Transverse colon (tissue), 4 donors: ENCODE measurements around the gene ARL16. TPM values are rescaled to one million over a fixed set of nuclear protein-coding genes. Genes with fewer than 3 reads are reported as not detected.

ENCODE experiments used
- DNase-seq: peaks from one replicate; pipeline ENCODE4 v3.0.0-alpha.2; 2019
- H3K27ac ChIP-seq, 4 donors: fragments of 200-600 bp; sonication (generic); 2 replicates each; pipeline ENCODE4 v1.5.1; 2016 to 2018; ENCODE audit warnings: inconsistent platforms in 4 of 4
- H3K27me3 ChIP-seq: fragments of 200-600 bp; sonication (generic); 2 replicates; pipeline ENCODE4 v1.5.1; 2017; ENCODE audit warnings: inconsistent platforms
- H3K36me3 ChIP-seq, 4 donors: fragments of 200-600 bp; sonication (generic); 2 replicates each; pipeline ENCODE4 v1.5.1; 2017 to 2019; ENCODE audit warnings: inconsistent platforms in 4 of 4
- H3K4me1 ChIP-seq, 4 donors: fragments of 200-600 bp; sonication (generic); 2 replicates each; pipeline ENCODE4 v1.5.1; 2017 to 2020; ENCODE audit warnings: inconsistent platforms in 4 of 4
- H3K4me3 ChIP-seq, 4 donors: fragments of 200-600 bp; sonication (generic); 1 replicate in 1 of 4; 2 replicates in 3 of 4; pipeline versions ENCODE4 v1.5.1 to v1.6.1; 2017 to 2019; ENCODE audit warnings: inconsistent platforms in 4 of 4
- H3K9me3 ChIP-seq, 2 donors: fragments of 200-600 bp; sonication (generic); 2 replicates each; pipeline ENCODE4 v1.5.1; 2017 to 2019; ENCODE audit warnings: inconsistent platforms in 2 of 2
- EP300 ChIP-seq: sonication (generic); formaldehyde crosslinking; IDR thresholded peaks from one replicate; pipeline ENCODE4 v1.6.1; 2017; ENCODE audit warnings: antibody characterized with exemption, low read depth
- POLR2A ChIP-seq: fragments of 450-650 bp; IDR thresholded peaks from one replicate; pipeline ENCODE4 v1.6.1; 2016; ENCODE audit warnings: antibody characterized with exemption, mild to moderate bottlenecking, moderate library complexity
- POLR2AphosphoS5 ChIP-seq, 3 donors: sonication (generic); formaldehyde crosslinking; IDR thresholded peaks; one replicate each; pipeline ENCODE4 v1.6.1; 2016; ENCODE audit warnings: antibody characterized with exemption in 3 of 3
- WGBS, 2 donors: methylation state at CpG; one replicate each; pipeline ENCODE4 v1.1.5; 2018; ENCODE audit warnings: low coverage in 1 of 2; 5-methylcytosine and 5-hydroxymethylcytosine counted together
- in situ Hi-C, 4 donors: fragments of 200-750 bp; cut with MboI; loops; one replicate each; pipeline versions ENCODE4 v1.15.0 to v1.15.1; 2017; ENCODE audit warnings: low sequenced_read_pairs in 3 of 4, low pct_ligation_motif_present in 1 of 4, low pct_unique_long_range_greater_than_20kb in 1 of 4
- intact Hi-C: fragments of 100-400 bp; cut with DNase I; formaldehyde crosslinking; loops from one replicate; pipeline ENCODE4 v1.15.1; 2023; ENCODE audit warnings: low total_unique reads
- total RNA-seq, 4 donors: library from RNA; depleted of rRNA; stranded (reverse); fragments of >200 nt; gene quantifications; one replicate each; pipeline ENCODE4 v1.1.0, GENCODE V29; 2016
- TF ChIP-seq, protein P1 (sequence below), 5 experiments: fragments of 200-600 bp in 3 of 5; fragments of 450-650 bp in 2 of 5; sonication (generic) in 3 of 5; IDR thresholded peaks; 1 replicate in 2 of 5; 2 replicates in 3 of 5; pipeline ENCODE4 v1.5.1; 2016 to 2017; ENCODE audit warnings: antibody characterized with exemption in 5 of 5, inconsistent platforms in 3 of 5, mild to moderate bottlenecking in 2 of 5, moderate library complexity in 1 of 5

The ARL16 gene
- total RNA-seq, 4 donors from 2014 or later, result 16.3 to 52.0 (median 33.1) TPM

DNA sequence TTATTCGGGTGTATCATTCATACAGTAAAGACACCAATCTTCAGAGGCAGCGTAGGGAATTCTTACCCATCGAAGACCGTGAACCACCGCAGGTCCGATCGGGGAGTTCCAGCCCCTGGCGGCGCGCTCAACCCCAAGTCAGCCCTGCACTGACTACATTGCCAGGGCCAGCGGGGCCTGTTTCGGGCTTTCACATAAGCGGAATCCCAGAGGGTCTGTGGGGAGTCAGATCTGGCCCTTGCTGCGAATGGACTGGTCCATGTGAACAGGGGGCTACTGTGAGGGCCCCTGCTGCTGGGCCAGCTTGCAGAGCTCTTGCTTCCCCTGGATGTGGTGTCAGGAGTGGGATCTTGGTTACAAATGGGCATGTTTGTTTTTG, 34.9 kb downstream of the ARL16 start:
- H3K36me3 ChIP-seq, result no peaks in the 10 kb centered on the region
- peaks cover 50% of the 10 kb centered on the region for H3K27me3 ChIP-seq
- H3K9me3 ChIP-seq, result peaks cover 0 to 4% of the 10 kb centered on the region in 2 donors
- H3K4me1 ChIP-seq, result no peaks in the 10 kb centered on the region
- 92% methylated on average over 11 of the region's 14 CpGs; no CpG with 5 or more reads in 1 of the 2 donors for WGBS, 2 donors
- no peak for DNase-seq
- H3K4me3 ChIP-seq, result no peak overlapping the region
- in situ Hi-C loops (no loop called here), intact Hi-C loops (no loop called here)
- H3K27ac ChIP-seq, result no peak overlapping the region
- TF ChIP-seq POLR2AphosphoS5 (IDR thresholded peaks at IDR 0.05) (no peak), EP300 (no peak), POLR2A (no peak)
- TF ChIP-seq, protein P1, sequence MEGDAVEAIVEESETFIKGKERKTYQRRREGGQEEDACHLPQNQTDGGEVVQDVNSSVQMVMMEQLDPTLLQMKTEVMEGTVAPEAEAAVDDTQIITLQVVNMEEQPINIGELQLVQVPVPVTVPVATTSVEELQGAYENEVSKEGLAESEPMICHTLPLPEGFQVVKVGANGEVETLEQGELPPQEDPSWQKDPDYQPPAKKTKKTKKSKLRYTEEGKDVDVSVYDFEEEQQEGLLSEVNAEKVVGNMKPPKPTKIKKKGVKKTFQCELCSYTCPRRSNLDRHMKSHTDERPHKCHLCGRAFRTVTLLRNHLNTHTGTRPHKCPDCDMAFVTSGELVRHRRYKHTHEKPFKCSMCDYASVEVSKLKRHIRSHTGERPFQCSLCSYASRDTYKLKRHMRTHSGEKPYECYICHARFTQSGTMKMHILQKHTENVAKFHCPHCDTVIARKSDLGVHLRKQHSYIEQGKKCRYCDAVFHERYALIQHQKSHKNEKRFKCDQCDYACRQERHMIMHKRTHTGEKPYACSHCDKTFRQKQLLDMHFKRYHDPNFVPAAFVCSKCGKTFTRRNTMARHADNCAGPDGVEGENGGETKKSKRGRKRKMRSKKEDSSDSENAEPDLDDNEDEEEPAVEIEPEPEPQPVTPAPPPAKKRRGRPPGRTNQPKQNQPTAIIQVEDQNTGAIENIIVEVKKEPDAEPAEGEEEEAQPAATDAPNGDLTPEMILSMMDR (IDR thresholded peaks at IDR 0.05), result no peak

DNA sequence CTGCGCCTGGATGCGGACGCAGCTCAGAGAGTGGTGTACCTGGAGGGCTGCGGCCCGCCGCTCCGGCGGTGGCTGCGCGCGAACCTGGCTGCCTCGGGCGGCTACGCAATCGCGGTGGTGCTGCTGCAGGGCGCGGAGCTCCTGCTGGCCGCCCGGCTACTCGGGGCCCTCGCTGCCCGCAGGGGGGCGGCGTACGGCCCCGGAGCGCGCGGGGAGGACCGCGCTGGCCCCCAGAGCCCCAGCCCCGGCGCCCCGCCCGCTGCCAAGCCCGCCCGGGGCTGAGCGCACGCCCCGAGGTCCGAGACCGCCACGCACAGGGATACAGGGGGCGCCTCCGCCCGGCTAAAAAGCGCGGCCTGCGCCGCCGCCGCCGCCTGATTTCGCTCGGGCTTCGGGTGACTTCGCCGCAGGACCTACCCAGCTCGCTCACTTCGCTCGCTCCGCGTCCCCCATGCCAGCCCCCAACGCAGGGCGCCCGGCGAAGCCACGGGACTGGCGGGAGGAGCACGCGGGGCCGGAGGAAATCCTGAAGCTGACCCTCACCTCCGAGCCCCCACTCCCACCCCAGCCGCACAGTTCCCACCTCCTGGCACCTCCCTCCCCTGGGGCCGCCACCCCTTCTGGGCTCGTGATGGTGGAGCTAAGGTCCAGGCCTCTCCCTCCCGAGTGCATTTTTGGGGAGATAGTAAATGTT, 35.4 kb downstream of the ARL16 start:
- TF ChIP-seq POLR2A (no peak), EP300 (no peak), POLR2AphosphoS5 (IDR thresholded peaks at IDR 0.05) (no peak)
- TF ChIP-seq, protein P1 (IDR thresholded peaks at IDR 0.05), result no peak
- Histone ChIP-seq H3K27ac (no peak overlapping the region), H3K36me3 (no peaks in the 10 kb centered on the region), H3K4me3 (no peak overlapping the region), H3K9me3 (peaks cover 0 to 4% of the 10 kb centered on the region in 2 donors), H3K4me1 (no peaks in the 10 kb centered on the region), H3K27me3 (peaks cover 44% of the 10 kb centered on the region)
- DNase-seq, result no peak
- WGBS, 2 donors, result 50% methylated on average over 50 of the region's 78 CpGs; no CpG with 5 or more reads in 1 of the 2 donors
- in situ Hi-C loops (no loop called here), intact Hi-C loops (no loop called here)

DNA sequence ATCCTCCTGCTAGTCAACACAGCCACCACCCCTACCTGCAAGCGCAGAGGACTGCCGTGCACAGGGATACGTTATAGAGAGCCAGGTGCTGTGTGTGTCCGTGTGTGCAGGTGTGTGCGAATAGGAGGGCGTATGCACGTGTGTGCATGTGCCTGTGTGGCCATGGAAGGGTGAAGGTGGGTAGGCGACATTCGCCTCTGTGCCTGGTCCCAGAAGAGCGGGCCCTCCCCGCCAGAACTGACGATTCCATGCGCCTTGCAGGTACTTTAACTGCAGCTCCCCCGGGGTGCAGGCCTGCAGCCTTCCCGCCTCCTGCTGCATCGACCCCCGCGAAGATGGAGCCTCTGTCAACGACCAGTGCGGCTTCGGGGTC, 36.0 kb downstream of the ARL16 start:
- no peak for DNase-seq
- Histone ChIP-seq H3K27me3 (peaks cover 40% of the 10 kb centered on the region), H3K9me3 (peaks cover 0 to 4% of the 10 kb centered on the region in 2 donors), H3K4me1 (no peaks in the 10 kb centered on the region), H3K4me3 (no peak overlapping the region), H3K36me3 (no peaks in the 10 kb centered on the region), H3K27ac (no peak overlapping the region)
- intact Hi-C loops, result no loop called here
- in situ Hi-C loops, result no loop called here
- no peak for TF ChIP-seq EP300
- TF ChIP-seq POLR2A, result no peak
- TF ChIP-seq, protein P1 (IDR thresholded peaks at IDR 0.05), result no peak
- no peak for TF ChIP-seq POLR2AphosphoS5 (IDR thresholded peaks at IDR 0.05)
- WGBS, 2 donors, result 42 to 50% methylated on average over 4 to 18 of the region's 21 CpGs

DNA sequence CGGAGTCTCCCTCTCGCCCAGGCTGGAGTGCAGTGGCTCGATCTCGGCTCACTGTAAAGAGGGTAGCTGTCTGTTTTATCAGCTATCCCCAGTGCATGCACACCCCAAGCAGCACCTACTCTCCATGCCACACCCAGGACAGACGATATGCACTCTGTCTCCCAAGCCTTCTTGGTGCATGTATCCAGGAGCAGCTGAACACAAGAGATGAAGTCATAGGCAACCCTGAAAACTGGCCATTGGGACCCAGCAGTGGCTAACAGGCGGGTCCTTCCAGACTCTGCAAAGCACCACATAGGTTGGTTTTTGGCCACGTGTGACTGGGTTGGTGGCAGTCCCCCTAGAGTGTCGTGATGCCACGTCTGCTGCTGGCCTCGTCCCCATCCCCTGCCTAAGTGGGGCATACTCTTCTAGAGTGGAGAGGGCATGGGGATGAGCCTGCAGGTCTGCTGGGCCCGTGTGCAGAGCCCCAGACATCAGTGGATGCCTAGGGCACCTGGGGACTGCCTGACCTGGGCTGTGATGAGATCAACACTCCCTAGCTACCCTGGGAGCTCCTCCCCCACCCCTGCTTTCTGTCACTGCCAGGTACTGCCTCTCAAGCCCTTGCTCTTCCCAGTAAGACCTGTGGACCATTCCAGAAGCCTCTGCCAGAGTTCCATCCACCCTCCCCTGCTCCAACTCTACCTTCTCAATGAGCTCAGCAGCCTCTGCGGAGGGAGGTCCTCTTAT, 36.6 kb downstream of the ARL16 start:
- no peak for DNase-seq
- no peak overlapping the region for H3K4me3 ChIP-seq
- 69 to 73% methylated on average over 4 to 6 of the region's 12 CpGs for WGBS, 2 donors
- intact Hi-C loops (no loop called here), in situ Hi-C loops (no loop called here)
- H3K36me3 ChIP-seq, result no peaks in the 10 kb centered on the region
- H3K9me3 ChIP-seq, result peaks cover 0 to 4% of the 10 kb centered on the region in 2 donors
- H3K27me3 ChIP-seq, result peaks cover 40% of the 10 kb centered on the region
- H3K4me1 ChIP-seq, result no peaks in the 10 kb centered on the region
- no peak overlapping the region for H3K27ac ChIP-seq
- TF ChIP-seq EP300 (no peak), POLR2A (no peak), POLR2AphosphoS5 (IDR thresholded peaks at IDR 0.05) (no peak)
- TF ChIP-seq, protein P1 (IDR thresholded peaks at IDR 0.05), result no peak
